ENCODE results near the gene DOCK8.

DNA sequence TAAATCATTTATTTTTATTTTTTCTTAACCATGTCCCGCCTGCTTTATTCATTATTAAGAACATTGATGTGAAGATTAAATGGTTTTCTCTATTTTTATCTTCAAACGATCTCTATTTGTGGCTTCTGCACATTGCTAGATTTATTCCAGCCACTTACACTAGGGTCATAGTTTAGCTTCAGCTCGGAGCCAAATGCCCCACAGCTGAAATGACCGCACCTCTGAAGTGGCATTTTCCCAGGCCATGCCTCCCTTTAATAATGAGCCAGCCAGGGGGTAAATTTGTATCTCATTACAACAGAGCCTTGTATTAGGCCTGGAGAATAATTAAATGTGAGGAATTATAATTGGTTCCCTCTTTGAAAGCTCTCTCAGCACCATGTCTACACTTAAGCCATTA, 89.4 kb downstream of the DOCK8 start:
- no peak for TF ChIP-seq POLR2A (IDR thresholded peaks at IDR 0.05)
- TF ChIP-seq, protein P1, sequence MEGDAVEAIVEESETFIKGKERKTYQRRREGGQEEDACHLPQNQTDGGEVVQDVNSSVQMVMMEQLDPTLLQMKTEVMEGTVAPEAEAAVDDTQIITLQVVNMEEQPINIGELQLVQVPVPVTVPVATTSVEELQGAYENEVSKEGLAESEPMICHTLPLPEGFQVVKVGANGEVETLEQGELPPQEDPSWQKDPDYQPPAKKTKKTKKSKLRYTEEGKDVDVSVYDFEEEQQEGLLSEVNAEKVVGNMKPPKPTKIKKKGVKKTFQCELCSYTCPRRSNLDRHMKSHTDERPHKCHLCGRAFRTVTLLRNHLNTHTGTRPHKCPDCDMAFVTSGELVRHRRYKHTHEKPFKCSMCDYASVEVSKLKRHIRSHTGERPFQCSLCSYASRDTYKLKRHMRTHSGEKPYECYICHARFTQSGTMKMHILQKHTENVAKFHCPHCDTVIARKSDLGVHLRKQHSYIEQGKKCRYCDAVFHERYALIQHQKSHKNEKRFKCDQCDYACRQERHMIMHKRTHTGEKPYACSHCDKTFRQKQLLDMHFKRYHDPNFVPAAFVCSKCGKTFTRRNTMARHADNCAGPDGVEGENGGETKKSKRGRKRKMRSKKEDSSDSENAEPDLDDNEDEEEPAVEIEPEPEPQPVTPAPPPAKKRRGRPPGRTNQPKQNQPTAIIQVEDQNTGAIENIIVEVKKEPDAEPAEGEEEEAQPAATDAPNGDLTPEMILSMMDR (IDR thresholded peaks at IDR 0.05): no peak
